Activated CD8-positive, alpha-beta memory T cell treated with anti-CD3 and anti-CD28 coated beads for 4 hours (primary cell): ENCODE data around the gene COL6A3.

Experiments used
- DNase-seq, 2 donors: peaks; one replicate each; pipeline ENCODE4 v3.0.0-alpha.2; 2020; ENCODE audit warnings: low read depth in 2 of 2

The COL6A3 gene

DNA sequence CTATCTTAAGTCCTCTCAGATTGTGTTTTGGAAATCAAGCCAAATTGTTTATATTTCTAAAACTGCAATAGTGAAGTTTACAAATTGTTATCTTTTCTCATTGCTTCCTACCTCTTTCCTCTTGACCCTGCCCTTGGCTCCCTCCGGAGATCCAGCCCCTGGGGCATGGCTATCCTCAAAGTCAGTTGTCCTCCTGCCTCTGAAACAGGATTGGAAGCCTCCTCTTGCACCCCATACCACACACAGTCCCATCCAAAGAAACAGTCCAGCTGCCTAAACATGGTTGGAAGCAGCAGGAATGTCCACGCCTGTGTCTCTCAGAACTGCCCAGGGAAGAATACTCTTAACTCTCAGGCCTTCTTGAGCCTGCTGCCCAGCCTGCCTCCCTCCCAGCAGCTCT is 30.1 kb upstream of the COL6A3 start:
- DNase-seq = no peak

DNA sequence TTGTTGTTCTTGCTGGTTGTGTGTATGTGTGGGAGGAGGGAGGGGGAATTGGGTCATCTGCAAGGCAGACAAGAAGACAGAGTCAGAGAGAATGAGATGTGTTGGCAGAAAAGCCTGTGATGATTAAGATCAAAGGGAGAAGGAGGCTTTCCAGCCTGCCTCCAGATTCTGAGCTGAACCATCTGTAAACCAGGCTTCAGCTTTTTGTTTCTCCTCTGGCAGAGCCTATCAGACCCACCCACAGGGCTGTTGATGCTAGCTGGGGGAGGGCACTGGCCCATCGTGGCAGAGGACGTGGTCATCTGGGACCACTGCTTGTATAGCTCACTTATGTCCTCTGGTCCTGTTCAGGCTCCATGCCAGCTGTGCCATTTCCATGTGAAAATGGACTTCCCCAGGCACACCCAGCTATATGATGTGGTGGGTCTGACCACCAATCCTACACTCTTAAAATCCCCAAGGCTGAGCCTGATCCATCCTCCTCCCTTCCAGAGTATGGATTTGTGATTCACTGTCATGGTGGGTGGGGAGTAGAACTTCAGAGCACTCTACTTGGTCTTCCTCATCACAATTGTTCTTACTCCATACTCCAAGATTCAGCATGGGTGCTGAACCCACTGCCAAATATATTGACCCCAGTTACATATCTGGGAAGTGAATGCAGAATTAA is 27.8 kb upstream of the COL6A3 start:
- DNase-seq = no peak

DNA sequence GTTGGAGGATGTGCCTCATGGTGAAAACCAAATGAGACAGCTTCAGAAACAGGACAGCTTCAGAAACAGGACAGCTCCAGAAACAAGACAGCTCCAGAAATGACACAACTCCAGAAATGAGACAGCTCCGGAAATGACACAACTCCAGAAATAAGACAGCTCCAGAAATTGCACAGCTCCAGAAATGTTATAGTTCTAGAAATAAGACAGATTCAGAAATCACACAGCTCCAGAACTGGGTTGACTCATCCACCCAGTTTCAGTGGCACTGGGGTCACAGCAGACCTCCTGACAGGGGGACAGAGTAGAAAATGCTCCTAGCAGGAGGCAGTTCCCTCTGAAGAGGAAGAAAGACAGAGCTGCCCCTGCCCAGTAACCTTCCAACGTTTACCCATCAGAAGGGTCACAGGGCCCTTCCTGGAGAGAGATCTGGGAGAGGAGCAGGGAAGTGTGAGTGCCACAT is 26.9 kb upstream of the COL6A3 start:
- DNase-seq = no peak

DNA sequence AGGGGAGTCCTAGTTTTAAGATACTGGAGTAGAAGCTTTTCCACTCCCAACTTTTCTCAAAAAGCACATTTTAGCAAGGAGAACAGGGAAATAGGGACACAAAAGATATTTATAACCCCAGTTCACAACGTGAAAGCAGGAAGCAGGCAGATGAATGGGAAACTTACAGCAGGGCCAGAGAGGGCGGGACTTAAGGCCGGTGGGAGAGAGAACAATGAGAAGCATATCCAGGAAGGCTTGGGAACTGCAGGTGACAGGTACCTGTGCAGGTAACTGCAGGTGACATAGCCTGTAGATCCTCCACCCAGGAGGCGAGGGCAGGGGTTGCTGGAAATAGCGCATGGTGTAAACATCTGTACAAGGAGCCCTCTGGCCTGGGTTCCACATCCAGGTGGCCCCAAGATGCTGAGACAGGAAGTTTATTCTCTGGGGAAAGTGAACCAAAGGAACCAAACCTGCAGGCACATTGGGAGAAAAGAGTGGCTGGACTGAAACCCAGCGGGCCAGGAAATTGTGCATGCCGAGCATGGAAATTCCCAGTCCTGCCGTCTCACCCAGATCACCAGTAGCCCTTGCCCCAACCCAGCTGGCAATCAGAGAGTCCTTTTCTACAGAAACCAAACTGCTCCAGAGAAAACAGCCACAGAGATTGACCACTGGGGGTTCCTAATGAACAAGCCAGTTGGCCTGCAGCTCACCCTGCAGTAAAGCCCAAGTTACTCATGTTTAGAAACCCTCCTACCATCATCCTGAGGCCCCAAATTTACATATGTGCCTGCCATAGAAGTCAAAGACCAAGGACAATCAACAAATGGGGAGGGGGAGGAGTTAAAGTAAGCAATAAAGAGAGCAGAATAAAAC is 24.3 kb upstream of the COL6A3 start:
- DNase-seq = no peak

DNA sequence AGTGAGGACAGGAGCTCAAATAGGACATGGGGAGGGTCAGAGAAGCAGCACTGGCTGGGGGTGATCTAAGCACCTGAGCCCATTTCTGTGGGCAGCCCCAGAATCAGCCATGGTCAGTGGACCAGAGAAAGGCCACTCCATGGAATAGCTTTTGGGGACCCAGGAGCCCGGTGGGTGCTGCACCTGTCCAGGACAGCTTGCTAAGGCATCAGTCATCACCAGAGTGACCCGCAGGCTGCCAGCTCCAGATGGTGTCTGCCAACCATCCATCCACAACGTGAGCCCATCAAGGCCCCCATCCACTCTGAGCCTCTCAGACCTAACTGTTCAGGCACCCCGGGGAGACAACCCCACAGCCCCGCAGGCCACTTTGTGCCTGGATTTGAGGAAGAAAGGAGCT is 23.6 kb upstream of the COL6A3 start:
- no peak for DNase-seq

DNA sequence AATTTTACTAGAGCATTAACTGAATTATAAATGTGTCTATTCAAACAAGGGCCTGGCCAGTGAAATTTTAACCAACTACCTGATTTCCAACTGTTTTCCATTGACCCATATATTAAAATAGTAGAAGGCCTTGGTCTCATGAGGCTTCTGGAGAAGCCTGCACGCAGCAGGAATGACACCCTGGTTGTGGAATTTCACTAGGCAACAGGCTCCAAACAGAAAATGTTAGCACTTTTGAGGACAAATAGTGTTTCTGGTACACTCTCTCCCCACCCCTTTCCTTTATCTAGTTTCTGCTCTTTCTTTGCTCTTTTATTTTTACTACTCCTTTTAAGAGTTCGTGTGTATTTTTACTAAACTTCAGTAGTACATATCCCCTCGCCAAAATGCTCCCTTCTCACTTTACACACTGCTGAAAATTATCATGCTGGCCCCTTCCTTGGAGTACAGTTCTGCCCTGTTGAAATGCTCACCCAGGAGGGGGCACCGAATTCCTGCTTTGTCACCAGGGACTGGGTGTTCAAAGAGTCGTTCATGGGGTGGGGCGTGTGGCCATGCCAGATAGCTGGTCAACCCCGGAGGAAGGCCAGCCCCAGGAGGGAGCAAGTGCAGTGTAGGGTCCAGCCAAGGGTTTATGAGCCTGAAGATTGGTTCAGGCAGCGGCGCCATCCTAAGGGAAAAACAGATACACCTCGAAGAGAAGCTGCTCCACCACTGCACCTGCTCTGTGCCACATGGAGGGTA is 22.1 kb upstream of the COL6A3 start:
- DNase-seq = no peak

DNA sequence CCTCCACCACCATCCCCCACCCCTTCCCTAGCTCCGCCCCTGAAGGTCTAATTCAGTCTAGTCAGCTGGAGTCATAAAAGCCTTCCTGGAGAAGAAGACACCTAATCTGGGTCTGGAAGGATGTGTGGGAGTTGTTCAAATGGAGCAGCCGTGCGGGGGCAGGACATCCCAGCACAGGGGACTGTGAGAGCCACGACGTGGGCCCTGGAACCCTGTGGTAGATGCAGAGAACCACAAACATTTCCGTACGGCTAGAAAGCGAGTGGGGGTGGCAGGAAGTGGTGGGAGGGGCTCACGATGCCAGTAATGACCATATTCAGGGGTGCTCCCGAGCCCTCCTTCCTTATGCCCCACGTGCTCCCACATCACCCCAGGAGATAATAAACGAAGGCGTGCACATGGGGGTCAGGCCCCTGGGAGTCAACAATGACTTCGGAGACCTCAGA is 20.9 kb upstream of the COL6A3 start:
- peak; percentile 68 to 81 for DNase-seq

DNA sequence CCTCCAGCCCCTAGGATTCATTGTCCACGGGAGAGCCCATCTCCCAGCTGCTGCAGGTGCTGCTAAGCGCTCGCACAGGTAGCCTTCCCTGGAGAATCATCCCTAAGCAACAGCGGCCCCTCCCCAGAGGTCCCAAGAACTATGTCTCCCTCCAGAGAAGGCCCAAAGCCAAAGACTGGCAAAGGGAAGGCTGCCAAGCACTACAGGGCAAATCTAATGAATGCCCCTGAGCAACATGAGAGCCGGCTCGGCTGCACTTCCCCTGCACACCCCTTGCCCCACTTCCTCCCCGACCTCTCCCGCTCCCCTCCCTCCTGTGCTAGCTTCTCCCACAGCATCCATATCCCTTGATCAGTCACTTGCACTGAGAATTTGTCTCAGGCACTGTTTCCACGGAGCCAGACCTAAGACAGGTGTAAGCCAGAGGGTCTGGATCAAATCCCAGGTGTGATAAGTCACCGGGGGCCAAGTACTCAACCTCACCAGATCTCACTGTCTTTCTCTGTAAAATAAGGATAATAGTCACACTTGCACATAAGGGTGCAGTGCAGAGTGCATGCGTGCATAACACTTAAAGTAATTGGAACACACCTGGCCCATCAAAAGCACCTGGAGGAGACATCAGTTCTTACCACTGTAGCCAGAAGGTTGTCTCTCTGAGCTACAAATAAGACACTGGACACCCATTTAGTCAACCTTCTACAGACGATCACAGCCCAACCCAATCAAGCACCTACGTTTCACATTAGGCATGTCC is 20.1 kb upstream of the COL6A3 start:
- DNase-seq = no peak

DNA sequence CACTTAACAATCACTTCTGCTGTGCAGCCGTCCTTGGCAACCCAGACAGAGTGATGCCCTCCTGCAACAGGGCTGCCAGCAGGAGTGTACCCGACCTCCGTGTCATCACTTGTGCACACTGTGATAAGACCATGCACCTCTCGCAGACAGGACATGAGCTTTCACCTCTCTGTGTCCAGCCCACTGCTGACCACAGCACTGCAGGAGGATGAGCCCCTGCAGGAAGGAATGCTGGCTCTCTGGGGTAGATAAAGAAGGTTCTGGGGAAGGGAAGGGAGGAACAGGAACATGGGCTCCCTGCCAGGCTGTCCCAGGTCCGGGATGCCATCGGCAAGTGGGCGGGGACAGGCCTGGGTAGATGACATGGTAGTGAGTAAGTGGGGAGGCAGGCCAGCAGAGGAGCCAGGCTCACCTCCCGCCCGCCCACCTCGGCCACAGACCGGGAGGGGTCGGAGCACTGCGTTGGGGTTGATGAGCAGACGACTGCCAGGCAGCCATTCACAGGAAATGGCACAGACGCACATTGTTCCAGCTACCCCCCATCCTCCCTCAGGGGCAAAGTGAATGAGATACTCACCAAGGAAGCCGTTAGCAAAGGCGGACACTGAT is 18.6 kb upstream of the COL6A3 start:
- DNase-seq = peak; percentile 80 to 84

DNA sequence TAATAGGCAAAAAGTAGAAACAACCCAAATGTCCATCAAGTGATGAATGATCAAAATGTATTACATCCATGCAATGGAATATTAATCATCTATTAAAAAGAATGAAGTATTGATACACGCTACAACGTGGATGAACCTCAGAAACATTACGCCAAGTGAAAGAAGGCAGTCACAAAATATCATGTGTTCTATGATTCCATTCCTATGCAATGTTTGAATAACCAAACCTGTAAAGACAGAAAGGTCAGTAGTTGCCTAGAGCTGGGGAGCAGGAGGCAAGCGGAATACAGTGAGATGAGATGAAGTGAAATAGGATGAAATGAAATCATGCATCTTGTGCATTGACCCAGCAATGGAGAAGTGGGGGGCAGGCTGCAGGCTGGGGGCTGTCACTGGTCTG is 17.9 kb upstream of the COL6A3 start:
- DNase-seq = no peak

DNA sequence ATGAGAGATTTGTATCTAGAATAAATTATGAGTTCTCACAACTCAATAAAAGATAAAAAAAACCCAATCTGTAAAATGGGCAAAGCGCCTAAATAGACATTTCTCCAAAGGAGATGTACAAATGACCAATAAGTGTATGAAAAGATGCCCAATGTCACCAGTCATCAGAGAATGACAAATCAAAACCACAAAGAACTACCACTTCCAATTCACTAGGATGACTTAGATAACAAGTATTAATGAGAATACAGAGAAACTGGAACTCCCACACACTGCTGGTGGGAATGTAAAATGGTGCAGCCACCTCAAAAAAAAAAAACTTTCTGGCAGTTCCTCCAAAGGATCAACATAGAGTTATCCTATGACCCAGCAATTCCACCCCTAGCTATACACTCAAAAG is 17.4 kb upstream of the COL6A3 start:
- no peak for DNase-seq

DNA sequence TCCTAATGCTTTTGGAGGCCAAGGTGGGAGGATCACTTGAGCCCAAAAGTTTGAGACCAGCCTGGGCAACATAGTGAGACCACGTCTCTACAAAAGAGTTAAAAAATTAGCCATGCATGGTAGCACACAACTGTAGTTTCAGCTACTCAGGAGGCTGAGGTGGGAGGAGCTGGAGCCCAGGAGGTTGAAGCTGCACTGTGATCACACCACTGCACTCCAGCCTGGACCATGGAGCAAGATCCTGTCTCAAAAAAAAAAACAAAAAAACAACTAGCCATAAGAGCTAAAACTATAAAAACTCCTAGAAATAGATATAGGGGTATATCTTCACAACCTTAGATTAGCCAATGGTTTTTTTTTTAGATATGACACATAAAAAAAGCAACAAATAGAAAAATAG is 16.9 kb upstream of the COL6A3 start:
- no peak for DNase-seq

DNA sequence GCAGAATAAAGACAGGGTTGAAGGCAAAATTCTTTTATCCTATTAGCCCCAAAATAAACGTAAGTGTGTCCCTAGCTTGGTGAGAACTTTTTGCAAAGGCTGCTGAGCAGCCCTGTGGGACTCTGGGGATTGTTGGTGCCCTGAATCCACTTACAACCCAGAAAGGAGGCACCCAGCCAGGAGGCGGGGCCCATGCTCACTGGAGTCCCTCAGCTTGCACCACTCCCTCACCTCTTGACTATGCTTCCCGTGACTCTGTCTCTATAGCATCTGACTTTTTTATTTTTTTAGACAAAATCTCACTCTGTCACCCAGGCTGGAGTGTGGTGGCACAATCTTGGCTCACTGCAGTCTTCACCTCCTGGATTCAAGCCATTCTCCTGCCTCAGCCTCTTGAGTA is 15.8 kb upstream of the COL6A3 start:
- DNase-seq = no peak

DNA sequence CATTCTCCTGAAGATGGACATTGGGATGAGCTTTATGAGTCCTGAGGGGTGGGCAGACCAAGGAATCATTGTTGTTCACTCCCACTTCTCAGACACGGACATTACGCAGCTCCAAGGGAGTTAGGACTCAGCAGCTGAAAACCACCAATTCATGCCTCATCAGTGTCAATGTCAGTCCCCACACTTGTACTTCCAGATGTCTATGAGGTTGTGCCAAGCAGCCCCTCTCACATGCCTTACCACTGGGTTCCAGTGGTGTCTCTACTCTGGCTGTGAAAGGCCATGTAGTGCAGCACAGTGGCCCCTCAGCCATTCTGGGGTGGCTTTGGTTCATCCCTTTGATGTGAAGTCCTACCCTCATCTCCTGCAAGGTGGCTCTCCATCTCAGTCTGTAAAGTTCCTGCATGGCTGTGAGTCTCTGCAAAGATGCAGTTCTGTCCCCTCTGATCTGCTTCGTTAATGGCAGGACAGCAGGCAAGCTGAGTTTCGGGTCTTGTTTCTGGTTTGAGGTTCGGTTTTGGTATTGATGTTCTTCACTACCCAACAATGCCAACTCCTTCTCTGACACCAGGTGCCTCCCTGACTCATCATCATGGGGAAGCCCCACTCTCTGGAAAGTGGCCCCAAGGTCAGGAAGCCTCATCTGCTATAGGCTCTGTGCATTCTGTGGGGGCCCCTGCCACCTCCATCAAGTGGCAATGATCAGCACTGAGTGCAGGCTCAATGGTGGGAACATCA is 14.0 kb upstream of the COL6A3 start:
- DNase-seq = peak; percentile 58 to 73

DNA sequence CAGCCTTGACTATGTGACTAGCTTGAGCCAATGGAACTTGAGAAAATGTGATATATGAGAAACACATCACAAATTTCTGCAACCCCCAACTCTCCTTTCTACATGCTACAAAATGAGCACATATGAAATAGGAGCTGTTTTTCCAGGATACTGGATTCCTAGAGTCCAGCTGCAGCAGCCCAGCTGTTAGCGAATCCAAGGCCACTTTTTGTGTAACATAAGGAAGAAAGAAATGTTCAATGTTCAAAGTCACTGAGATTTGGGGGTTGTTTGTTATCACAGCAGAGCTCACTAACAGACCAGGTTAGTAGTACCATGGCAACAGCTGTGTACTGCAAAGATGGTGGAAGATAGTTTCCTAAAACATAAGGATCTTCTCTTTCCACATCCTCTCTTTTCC is 12.6 kb upstream of the COL6A3 start:
- DNase-seq = no peak

DNA sequence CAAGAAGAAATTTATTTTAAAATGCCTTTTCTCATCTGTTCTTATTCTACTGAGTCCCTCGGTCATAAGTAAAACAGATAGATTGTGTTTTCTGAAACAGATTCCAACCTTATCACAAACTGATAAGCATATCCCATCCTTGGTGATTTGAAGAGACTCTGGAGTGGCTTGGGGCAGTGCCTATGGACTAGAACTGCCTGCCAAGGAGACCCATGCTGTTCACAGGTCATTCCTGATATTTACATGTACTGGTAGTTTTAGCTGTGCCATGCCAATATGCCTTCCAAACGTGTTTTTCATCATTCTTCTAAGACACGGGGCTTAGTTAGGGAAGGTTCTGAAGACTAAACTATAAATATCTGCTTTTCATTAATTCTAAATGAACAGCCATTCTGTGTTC is 11.4 kb upstream of the COL6A3 start:
- DNase-seq = no peak

DNA sequence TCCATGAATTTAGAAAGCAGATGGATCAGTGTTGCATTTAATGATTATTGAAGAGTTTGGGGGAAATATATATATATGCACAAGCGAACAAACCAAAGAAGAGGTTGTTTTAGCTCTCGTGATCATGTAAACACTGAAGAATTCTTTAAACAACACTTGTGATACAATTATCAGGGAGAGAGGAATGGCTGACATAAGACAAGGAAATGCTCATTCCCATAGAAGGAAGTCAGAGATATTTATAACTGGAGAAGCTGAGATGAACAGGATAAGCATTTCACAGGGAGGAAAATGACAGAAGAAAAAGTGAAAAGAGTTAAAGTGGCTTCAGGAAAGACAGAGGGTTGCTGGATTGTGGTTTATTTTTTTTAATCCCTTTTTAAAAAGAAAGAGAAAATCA is 10.6 kb upstream of the COL6A3 start:
- no peak for DNase-seq

DNA sequence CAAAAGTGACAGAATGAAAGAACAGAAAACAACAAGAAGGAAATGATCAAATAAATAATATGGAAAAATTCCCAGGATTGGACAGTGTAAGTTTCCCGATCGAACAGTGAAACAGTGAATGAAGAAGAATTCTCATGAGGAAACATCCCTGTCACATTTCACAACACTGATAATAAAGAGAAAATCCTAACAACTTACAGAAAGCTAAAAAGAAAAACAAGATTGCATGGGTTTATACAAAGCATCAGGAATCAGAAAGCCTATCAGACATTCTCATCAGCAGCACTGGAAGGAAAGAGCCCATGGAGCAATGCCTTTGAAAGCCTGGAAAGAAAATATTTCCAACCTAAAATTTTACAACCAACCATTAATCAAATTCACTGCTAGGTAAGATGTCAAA is 9.9 kb upstream of the COL6A3 start:
- DNase-seq = no peak

DNA sequence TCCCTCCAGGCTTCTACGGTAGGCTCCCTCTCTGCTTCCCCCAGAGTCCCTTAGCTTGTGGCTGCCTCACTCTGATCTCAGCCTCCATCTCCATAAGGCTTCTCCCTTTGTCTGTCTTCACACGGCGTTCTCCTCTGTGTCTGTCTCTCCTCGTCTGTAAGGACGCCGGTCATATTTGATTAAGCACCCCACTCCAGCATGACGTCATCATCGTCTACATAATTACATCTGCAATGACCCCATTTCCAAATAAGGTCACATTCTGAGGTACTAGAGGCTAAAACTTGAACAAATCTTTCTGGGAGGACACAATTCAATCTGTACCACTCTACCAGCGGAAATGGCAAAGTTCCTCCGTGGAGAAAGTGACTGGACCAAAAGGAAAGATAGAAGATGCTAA is 8.3 kb upstream of the COL6A3 start:
- no peak for DNase-seq

DNA sequence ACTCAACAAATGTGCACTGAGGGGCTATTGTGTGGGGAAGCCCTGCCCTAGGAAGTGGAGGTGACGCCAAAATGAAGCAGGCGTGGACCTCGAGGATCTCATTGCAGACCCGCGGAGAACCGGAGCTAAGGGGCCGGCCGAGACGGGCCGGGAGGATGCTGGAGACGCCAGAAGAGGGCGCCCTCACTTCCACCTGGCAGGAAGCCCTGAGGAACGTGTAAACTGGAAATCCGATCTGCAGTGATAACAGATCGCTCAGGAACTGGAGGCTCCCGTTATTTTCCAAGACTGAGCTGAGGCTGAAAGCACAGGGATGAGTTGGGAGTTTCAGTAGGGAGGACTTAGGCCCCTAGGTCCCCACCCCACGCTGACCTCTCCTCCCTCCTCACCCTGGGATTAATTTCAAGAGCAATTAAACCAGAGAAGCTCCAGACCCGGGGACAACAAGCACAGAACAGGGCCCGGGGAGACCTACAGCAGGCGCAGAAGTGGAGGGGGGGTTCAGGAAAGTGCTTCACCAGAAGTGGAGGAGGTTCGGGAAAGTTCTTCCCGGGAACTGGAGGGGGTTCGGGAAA is 7.7 kb upstream of the COL6A3 start:
- DNase-seq = peak; percentile 56 to 67
